ENCODE results near the gene ZNF22.

Gene ZNF22

DNA sequence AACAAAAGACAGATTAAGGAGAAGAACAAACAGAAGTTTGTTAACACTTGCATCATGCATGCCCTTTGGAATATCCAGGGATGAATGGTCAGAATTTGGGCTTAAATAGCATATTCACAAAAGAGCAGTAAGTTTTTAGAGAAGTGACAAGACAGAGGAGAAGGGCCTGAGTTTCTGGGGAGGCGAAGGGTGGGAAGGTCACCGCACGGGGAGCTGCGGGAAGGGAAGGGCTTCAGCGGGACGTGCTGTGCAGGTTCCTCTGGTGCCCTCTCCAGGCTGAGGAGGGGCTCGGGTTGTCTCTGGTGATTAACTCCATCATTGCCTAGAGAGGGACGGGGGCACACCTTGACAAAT, 10.4 kb upstream of the ZNF22 start:
- peaks cover 9% of the 10 kb centered on the region for H3K4me1 Mint-ChIP-seq (ENCODE audit: low read depth)

DNA sequence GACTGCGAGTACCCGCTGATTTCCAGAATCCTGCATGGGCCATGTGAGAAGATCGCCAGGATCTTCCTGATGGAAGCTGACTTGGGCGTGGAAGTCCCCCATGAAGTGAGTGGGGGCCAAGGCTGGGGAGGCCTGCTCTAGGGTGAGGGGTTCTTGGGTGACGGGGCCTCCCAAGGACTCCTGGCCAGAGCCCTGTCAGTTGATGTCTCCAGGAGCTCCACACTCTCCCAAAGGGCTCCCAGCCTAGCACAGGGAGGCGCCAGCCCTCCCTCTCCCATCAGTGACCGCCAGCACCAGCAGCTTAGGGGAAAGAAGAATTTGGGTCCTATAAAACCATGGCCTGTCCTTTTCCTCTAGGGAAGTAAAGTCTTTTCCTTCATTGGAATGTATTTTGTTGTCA, 9.8 kb upstream of the ZNF22 start:
- Mint-ChIP-seq H3K27me3 (no peaks in the 10 kb centered on the region), H3K4me1 (ENCODE audit: low read depth) (peaks cover 16% of the 10 kb centered on the region), H3K36me3 (no peaks in the 10 kb centered on the region), H3K27ac (no peak overlapping the region), H3K9me3 (ENCODE audit: low read depth) (no peaks in the 10 kb centered on the region), H3K4me3 (no peak overlapping the region)

More for the DNA sequence above, 10.4 kb upstream of the ZNF22 start:
- no peaks in the 10 kb centered on the region for H3K9me3 Mint-ChIP-seq (ENCODE audit: low read depth)
- H3K36me3 Mint-ChIP-seq, result no peaks in the 10 kb centered on the region
- no peak overlapping the region for H3K4me3 Mint-ChIP-seq
- no peaks in the 10 kb centered on the region for H3K27me3 Mint-ChIP-seq
- no peak overlapping the region for H3K27ac Mint-ChIP-seq

DNA sequence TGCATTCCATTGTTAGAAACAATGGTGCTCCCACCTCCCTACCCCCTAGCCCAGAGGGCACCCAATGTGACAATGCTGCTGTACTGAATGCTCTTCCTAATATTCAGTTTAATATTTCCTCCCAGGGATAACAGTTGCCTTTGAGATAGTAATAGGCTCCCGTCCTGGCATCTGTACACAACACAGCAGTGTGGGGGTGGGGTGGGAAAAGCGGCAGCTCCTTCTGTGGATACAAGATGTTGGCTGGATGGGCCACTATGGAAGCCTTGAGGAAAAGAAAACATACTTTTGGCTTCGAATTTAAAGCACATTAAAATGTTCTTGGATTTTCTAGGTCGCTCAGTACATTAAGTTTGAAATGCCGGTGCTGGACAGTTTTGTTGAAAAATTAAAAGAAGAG, 9.2 kb upstream of the ZNF22 start:
- Mint-ChIP-seq H3K27ac (no peak overlapping the region), H3K27me3 (no peaks in the 10 kb centered on the region), H3K9me3 (ENCODE audit: low read depth) (no peaks in the 10 kb centered on the region), H3K4me3 (no peak overlapping the region), H3K36me3 (no peaks in the 10 kb centered on the region), H3K4me1 (ENCODE audit: low read depth) (peaks cover 19% of the 10 kb centered on the region)

DNA sequence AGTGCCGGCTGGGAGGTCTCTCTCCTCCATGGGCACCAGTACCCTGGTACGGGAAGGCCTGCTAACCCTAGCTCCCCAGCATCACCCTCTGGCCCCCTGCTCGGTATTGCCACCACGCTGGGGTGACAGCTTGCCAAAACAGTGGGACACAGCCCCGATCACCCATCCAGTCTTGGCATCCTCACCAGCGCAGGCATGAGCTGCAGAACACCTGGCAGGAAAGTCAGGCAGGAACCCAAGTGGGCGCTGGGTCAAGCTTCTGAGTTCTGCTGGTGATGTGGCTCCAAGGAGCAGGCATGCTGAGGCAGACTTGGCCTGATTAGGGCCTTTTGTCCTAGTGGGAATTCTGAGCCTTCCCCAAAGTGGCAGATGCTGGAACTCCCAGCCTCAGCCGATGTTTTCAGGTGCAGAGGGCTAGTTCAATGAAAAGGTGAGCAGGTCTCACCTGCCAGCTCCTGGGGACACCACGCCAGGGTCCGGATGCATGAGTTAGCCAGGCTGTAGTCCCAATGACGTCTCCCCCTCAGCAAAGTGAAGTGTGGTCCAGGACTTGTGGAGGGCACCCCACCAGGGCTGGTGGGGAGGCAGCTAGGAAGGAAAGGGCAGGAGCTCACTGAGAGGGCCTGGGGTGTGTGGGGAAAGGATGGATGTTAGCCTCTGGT, 8.5 kb upstream of the ZNF22 start:
- Mint-ChIP-seq H3K4me3 (no peak overlapping the region), H3K27ac (no peak overlapping the region), H3K4me1 (ENCODE audit: low read depth) (peaks cover 20% of the 10 kb centered on the region), H3K9me3 (ENCODE audit: low read depth) (no peaks in the 10 kb centered on the region), H3K36me3 (no peaks in the 10 kb centered on the region), H3K27me3 (no peaks in the 10 kb centered on the region)

DNA sequence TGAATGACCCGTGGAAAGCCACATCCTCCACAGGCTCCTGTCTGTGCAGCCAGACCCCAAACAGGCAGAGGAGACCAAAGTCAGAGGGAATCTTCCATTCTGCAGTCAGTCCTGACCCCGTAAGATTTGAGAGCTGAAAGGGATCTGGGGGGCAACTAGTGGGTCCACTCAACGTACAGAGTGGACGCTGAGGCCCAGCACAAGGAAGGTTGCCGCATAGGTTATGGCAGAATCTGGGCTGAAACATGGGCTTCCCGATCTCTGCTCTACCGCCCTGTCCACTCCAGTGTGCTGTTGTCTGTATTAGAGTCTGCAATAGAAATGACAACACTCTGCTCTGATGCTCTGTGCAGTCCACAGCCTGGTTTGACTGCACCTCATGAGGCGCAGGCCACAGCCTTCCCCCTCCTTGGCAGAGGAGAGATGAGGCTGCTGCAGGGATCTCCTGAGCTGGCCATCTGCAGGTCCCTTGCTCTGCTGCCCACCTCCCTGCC, 7.9 kb upstream of the ZNF22 start:
- no peaks in the 10 kb centered on the region for H3K9me3 Mint-ChIP-seq (ENCODE audit: low read depth)
- no peak overlapping the region for H3K4me3 Mint-ChIP-seq
- no peaks in the 10 kb centered on the region for H3K27me3 Mint-ChIP-seq
- H3K27ac Mint-ChIP-seq, result no peak overlapping the region
- H3K36me3 Mint-ChIP-seq, result no peaks in the 10 kb centered on the region
- H3K4me1 Mint-ChIP-seq (ENCODE audit: low read depth), result peaks cover 22% of the 10 kb centered on the region

DNA sequence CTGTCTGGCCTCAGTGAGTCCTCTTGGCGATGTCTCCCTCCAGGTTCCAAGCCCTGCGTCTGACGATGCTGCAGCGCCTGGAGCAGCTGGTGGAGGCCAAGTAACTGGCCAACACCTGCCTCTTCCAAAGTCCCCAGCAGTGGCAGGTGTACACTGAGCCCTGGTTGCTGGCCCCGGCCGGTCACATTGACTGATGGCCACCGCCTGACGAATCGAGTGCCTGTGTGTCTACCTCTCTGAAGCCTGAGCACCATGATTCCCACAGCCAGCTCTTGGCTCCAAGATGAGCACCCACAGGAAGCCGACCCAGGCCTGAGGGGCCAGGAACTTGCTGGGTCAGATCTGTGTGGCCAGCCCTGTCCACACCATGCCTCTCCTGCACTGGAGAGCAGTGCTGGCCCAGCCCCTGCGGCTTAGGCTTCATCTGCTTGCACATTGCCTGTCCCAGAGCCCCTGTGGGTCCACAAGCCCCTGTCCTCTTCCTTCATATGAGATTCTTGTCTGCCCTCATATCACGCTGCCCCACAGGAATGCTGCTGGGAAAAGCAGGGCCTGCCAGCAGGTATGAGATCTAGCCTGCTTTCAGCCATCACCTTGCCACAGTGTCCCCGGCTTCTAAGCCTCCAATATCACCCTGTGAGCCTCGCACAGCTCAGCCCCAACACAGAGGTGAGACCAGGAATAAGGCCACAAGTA, 7.3 kb upstream of the ZNF22 start:
- peaks cover 22% of the 10 kb centered on the region for H3K4me1 Mint-ChIP-seq (ENCODE audit: low read depth)
- H3K9me3 Mint-ChIP-seq (ENCODE audit: low read depth), result no peaks in the 10 kb centered on the region
- no peaks in the 10 kb centered on the region for H3K27me3 Mint-ChIP-seq
- H3K27ac Mint-ChIP-seq, result no peak overlapping the region
- H3K36me3 Mint-ChIP-seq, result no peaks in the 10 kb centered on the region
- no peak overlapping the region for H3K4me3 Mint-ChIP-seq

DNA sequence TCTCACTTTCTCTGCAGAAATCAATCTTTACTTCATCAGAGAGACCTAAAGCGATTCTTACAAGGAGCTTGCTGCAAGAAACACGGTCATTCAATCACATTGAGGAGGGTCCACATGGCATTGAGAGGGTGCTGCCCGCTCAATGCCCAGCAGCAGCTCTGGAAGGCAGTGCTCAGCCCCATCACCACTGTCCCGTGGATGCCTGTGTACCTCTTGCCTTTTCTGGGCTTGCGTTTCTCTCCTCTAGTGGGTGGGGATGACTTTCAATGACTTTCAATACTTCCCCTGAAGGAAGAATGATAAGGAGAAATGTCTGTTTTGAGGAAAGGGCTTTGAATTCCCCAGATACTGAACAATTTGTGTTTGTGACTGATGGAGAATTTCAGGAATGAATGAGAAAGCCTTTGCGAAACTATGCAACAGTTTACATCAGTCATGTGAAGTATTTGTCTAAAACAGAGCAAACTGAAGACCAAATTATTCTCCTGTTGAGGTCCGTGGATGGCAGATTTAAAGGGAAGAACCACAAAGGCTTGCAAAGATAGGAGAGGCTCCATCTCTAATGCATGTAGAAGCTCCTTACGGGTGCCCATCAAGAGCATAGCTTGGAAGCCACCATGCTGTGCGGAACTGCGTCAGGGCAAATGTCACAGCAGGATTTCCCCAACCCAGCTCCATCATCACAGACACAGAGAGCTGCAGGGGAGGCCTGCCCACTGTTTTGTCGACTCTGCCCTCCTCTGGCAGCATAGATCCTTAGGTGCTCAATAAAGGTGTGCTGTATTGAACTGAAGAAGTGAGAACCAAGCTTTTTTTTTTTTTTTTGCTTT, 6.6 kb upstream of the ZNF22 start:
- Mint-ChIP-seq H3K27me3 (no peaks in the 10 kb centered on the region), H3K36me3 (no peaks in the 10 kb centered on the region), H3K27ac (no peak overlapping the region), H3K4me1 (ENCODE audit: low read depth) (peaks cover 22% of the 10 kb centered on the region), H3K4me3 (no peak overlapping the region), H3K9me3 (ENCODE audit: low read depth) (no peaks in the 10 kb centered on the region)

DNA sequence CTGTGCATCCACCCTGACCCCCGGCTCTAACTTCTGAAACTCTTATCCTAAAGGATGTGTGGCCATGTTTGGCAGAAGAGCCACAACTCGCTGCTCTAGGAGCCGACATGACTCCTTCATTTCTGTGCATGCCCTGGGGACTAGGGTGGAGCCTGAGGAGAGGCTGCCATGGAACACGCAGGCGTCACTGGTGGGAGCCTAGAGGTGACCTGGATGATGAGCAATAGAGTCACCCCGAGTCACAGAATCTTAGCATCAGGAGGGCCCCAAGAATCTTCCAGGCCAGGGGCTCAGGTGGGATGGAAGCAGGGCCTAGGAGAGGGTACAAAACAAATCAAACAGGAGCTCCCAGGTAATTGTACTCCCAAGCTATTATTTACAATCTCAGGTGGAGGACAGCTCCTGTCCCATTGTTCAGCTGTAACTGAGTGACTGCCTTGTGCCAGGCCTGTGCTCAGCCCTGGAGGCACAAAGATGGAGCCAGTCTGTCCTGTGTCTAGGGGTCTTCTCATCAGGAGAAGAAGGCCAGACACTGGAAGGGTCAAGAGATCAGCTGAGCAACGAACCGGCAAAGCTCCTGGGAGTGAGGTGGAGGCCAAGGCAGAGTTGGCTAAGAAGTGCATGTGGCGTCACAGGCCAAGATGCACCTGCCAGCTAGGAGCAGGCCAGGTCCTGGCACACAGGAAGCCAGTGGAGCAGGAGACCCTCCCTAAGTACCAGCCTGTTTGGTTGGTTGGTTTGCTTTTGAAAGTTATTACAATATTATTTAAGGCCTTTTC, 5.8 kb upstream of the ZNF22 start:
- Mint-ChIP-seq H3K27ac (no peak overlapping the region), H3K36me3 (no peaks in the 10 kb centered on the region), H3K27me3 (no peaks in the 10 kb centered on the region), H3K4me1 (ENCODE audit: low read depth) (peaks cover 25% of the 10 kb centered on the region), H3K9me3 (ENCODE audit: low read depth) (no peaks in the 10 kb centered on the region), H3K4me3 (no peak overlapping the region)

DNA sequence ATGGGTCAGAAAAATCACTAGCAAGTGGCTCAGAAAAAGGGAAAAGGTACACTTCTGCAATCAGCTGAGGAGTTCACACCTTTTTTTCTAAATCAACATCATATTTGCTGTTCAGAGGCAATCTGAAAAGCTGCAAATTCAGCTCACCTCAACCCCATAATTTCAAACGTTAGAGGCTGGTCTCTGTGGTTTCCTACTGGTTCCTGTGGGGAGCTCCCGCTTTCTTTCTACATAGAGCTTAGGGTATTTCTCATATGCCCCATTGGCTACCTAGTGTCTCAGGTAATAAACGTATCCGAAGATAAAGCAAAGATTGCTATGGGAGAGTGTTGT, 5.2 kb upstream of the ZNF22 start:
- H3K4me1 Mint-ChIP-seq (ENCODE audit: low read depth), result peaks cover 31% of the 10 kb centered on the region
- no peaks in the 10 kb centered on the region for H3K36me3 Mint-ChIP-seq
- H3K27me3 Mint-ChIP-seq, result no peaks in the 10 kb centered on the region
- no peak overlapping the region for H3K4me3 Mint-ChIP-seq
- no peak overlapping the region for H3K27ac Mint-ChIP-seq
- no peaks in the 10 kb centered on the region for H3K9me3 Mint-ChIP-seq (ENCODE audit: low read depth)

DNA sequence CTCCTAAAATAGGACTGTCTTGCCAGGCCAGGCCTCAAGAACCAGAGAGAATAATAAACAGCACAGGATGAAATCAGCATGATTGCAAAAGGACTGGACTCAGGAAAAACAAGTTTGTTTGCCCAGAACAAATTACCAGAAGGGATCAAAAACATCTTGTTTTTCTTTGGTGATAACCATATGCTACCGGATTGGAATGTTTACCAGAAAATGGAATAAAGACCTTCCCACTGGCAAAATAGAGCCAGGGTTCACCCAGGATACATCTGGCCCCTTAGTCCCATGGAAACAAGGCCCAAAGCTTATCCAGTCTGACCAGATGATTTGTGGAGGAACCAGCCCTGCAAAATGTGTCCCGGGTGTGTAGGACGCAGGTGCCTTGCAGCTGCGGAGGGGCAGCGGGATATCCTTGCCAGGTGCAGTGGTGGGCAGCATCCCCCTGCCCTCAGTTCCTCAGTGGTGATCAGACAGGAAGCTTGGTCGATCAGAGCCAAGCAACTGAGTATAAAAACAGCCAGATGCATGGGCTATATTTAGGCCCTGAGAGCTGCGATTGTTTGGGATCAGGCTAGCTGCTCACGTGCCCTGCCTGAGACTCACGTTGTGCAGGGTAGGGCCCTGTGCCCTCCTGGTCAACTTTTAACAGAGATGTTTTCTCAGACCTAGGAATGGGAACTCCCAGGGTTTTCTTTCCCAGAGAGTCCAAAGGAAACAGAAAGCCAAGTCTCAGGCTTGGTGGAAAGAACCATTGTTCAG, 4.6 kb upstream of the ZNF22 start:
- Mint-ChIP-seq H3K27me3 (no peaks in the 10 kb centered on the region), H3K9me3 (ENCODE audit: low read depth) (no peaks in the 10 kb centered on the region), H3K4me1 (ENCODE audit: low read depth) (peaks cover 33% of the 10 kb centered on the region), H3K4me3 (no peak overlapping the region), H3K36me3 (no peaks in the 10 kb centered on the region), H3K27ac (no peak overlapping the region)

DNA sequence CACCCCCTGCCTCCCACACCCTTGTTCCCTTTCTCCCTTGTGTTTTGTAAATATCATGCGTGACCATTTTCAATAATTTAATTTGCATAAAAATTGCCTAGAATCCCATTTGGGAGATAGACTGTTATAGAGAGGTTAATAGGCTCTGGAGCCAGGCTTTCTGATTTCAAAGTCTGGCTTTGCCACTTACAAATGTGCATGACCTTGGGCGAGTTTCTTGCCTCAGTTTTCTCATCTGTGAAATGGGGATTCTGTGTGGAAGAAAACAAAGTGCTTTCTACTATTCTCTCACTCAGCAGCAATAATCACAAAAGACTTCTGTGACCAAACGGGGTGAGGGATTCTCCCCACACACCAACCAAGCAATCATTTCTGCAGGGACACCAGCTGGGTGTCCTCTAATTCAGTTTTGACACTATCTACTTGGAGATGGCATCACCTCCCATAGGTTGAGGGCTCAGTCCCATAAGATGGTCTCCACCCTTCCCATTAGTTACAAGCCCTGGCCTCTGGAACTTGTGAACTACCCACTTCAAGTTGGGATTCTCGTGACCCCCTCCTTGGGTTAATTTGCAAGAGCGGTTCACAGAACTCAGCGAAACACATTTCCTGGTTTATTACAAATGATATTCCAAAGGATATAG, 3.5 kb upstream of the ZNF22 start:
- Mint-ChIP-seq H3K27me3 (no peaks in the 10 kb centered on the region), H3K9me3 (ENCODE audit: low read depth) (peaks cover 2% of the 10 kb centered on the region), H3K27ac (no peak overlapping the region), H3K4me3 (no peak overlapping the region), H3K4me1 (ENCODE audit: low read depth) (peaks cover 39% of the 10 kb centered on the region), H3K36me3 (peaks cover 2% of the 10 kb centered on the region)

DNA sequence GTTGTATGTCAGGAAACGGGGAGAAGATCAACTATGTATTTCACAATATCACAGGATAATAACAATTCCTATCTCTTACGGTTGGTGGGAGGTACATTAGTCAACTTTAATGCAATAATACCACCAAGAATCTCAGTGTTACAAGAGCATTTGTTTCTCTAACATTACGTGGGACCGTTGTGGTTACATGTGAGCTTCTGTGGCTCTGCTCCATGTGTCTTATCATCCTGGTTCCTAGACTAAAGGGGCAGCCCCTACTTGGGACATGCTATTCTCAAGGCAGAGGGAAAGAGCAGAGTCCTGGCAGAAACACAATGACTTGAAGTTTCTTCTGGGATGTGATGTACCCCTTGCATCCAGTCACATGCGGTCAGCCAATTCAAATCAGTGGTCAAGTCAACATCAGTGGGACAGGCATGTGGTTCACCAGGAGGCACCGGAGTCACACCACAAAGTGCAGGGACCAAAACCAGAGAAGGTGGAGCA, 2.5 kb upstream of the ZNF22 start:
- Mint-ChIP-seq H3K9me3 (ENCODE audit: low read depth) (peaks cover 8% of the 10 kb centered on the region), H3K4me1 (ENCODE audit: low read depth) (peaks cover 45% of the 10 kb centered on the region)

DNA sequence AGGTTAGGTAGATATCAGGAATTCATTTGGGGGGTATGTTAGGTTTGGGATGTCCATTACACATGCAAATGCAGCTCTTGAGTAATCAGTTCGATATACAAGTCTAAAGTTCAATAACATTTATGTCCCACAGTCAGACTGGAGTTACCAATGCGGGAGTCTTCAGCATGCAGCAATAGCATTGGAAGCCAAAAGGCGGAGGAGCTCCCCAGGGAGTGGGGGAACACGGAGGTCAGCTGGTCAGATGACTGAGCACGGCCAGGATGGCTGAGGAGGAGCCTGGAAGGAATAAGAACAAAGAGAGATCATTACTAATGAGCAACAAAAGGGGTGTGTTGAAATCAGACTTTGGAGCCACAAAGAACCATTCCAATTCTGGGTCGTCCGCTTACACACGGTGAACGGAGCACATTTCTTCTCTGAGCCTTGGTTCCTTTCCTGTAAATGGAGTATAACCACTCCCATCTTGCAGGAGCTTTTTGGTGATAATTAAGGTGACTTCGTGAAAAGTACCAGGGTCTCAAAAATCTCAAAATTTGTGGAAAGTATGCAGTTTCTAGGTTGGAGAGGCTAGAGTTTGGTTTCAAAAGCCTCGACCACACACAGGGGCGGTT, 478 bp upstream of the ZNF22 start:
- H3K27ac Mint-ChIP-seq, result peak overlapping the region; percentile 93
- H3K4me3 Mint-ChIP-seq, result peak overlapping the region; percentile 88
- peaks cover 36% of the 10 kb centered on the region for H3K4me1 Mint-ChIP-seq (ENCODE audit: low read depth)
- H3K9me3 Mint-ChIP-seq (ENCODE audit: low read depth), result peaks cover 12% of the 10 kb centered on the region
- H3K36me3 Mint-ChIP-seq, result peaks cover 30% of the 10 kb centered on the region
- no peaks in the 10 kb centered on the region for H3K27me3 Mint-ChIP-seq

More for the DNA sequence above, 2.5 kb upstream of the ZNF22 start:
- H3K36me3 Mint-ChIP-seq, result peaks cover 11% of the 10 kb centered on the region
- no peaks in the 10 kb centered on the region for H3K27me3 Mint-ChIP-seq
- H3K27ac Mint-ChIP-seq, result no peak overlapping the region
- H3K4me3 Mint-ChIP-seq, result no peak overlapping the region

Measured in activated naive CD8-positive, alpha-beta T cell (primary cell).